HG03066 (cell line): ENCODE data around the gene TIMM29.

Experiments used
- ATAC-seq: cut with Tn5 transposase; IDR thresholded peaks from one replicate; pipeline ENCODE4 v1.9.1; 2021; ENCODE audit warnings: low read depth; ENCODE audit not compliant: unreplicated experiment

TIMM29 gene

GRCh38 chr19:10928563-10929401, at the start of gene TIMM29, which contains the start of gene YIPF2:
Gene TIMM29 (plus strand): TSS chr19:10928811. CDS start chr19:10928823, 12 bp downstream.
Gene YIPF2 (minus strand): TSS chr19:10928639. CDS start chr19:10928410, 229 bp downstream.
- peak; percentile 78 for ATAC-seq

DNA sequence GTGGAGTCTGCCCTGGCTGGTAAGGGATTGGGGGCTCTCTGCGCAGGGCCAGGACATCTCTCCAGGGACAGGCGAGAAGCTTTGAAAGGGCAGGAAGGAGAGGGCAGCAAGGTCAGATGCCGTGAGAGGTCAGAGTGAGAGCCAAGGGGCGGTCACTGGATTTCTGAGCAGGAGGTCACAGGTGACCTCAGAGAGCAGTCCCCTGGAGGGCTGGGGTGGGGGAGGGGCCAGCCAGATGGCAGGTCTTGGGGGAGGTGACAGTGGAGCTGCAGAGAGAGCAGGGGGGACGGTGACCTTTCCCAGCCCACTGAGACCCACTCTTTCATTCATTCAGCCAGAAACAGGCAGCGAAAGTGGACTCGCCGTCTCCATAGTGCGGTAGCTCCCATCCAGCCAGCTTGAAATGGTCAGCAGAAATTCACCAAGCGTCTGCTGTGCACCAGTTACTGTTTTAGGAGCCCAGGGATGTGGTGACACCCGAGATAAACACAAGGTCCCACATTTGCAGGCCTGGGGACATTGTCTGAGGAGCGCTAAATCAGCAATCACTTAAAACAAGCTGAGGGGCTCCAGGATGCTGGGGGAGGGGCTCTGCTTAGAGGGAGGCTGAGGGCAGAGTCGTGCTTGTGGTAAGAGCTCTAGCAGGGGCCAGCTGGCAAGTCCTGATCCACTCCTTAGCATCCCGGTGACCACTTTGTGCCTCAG, 47.1 kb upstream of the TIMM29 start:
- no peak for ATAC-seq

DNA sequence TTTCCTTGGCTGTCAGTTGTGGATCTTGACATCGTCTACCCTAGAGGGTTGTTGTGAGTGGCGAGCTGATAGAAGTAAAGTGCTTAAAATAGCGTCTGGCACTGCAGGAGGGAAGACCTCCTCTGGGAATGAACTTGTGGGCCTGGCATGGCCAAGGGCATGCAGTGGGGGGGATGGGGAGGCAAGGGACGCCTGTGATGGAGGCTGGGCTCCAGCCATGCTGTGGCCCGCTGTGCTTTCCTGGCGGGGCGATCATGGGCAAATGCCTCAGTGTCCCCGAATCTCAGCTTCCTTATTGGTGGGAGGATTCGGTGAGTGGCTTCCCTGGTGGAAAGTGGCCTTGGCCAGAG, 46.5 kb upstream of the TIMM29 start:
- ATAC-seq, result no peak

DNA sequence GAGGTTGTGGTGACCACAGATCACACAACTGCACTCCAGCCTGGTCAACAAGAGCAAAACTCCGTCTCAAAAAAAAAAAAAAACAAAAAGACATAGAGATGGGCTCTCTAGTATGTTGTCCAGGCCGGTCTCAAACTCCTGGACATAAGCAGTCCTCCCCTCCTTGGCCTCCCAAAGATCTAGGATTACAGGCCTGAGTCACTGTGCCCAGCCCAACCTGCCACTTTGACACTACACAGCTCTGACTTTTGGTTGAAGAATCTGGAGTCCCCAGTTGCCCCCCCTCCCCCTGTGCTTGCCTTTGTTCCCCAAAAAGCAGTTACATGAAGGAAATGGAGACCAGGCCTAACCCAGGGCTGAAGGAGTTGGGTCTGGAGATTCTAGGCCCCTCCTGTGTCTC, 44.3 kb upstream of the TIMM29 start:
- ATAC-seq, result no peak

GRCh38 chr19:10885201-10886169, 43.1 kb upstream of the TIMM29 start:
- no peak for ATAC-seq

- ATAC-seq, result no peak
These were observed 40.8 kb upstream of the TIMM29 start for GRCh38 chr19:10887616-10888367.

DNA sequence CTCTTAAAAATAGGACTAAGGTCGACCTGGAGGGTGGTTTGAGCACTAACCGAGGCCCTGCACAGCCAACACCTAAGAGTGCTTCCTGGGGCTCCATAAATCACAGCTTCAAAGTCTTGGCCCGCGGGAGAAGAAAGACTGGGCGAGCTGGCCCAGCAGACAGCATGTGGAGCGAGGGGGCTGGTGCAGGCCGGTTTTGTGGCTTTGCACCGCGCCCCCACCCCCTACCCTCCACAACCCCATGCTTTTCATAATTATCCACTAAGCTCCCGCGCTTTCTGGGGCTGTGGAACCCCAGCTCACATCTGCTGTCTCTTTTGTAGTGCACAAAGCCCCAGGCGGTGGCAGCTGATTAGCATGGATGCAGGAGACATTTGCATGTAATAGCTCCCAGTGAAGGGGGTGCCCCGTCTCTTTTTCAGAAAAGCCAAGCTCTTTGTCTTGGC, 40.2 kb upstream of the TIMM29 start:
- ATAC-seq, result no peak

- no peak for ATAC-seq
These were observed 38.7 kb upstream of the TIMM29 start for GRCh38 chr19:10889880-10890279.

DNA sequence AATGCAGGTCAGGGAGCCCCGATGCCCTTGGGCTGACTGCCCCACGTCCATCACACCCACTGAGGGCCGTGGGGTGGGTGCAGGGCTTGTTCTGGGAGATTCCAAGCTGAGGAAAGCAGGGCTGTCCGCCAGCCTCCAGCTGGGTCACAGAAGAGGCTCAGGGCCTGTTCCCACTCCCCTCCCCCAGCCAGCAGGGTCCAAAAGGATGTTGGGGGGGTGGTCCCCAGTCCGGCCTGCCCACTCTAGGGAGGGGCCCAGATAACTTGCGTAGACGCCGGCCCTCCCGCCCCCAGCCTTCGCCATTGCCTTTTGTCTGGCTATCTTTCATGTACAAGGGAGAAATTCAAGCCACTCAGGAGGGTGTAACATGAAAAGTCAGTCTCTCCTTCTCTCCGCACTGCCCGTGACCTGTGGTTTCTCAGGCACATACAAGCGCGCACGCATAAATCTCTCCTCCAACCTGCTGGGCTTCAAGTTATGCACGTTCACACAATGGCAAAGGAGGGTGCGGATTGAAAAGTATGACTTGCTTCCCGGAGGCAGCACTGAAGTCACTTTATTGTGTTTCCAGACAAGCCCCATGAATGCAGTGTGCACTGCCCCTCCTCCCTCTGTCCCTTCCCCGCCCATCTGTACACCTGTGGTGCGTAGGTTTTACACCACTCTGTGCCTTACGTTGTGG, 37.1 kb upstream of the TIMM29 start:
- ATAC-seq, result no peak

DNA sequence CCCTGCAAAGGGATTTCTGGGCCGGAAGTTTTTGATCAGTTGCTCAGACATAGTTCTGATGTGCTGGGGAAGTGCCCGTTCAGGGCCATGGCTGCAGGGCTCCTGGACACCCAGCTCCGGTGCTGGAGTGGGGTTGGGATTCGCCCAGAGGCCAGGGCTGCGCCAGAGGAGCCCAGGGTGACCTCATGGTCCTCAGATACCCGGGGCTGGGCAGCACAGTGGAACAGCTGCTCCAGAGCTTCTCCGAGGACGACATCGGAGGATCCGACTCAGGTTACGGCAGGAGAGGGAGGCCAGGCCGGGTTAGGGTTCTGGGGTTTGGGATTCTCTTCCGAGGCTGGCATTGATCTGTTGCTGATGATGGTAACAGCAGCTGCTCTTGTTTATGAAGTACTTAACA, 36.4 kb upstream of the TIMM29 start:
- ATAC-seq, result no peak

GRCh38 chr19:10894911-10895213, 33.7 kb upstream of the TIMM29 start:
- ATAC-seq, result no peak

DNA sequence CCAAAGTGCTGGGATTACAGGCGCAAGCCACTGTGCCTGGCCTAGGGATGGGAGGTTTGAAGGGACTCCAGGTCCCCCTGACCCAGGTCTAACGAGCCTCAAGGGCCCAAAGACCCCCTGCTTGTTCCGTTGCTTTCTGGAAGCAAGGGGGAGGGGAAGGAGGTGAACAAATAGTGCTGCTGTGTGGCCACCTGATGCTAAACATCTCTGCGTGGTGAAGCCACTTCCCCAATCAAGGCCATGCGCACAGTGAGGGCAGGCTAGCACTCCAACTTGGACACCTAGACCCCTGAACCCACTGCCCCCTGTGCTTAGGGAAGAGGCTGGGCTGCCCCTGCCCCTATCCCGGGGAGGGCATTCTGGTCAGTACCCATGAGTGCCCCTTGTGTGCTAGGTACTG, 33.2 kb upstream of the TIMM29 start:
- no peak for ATAC-seq

DNA sequence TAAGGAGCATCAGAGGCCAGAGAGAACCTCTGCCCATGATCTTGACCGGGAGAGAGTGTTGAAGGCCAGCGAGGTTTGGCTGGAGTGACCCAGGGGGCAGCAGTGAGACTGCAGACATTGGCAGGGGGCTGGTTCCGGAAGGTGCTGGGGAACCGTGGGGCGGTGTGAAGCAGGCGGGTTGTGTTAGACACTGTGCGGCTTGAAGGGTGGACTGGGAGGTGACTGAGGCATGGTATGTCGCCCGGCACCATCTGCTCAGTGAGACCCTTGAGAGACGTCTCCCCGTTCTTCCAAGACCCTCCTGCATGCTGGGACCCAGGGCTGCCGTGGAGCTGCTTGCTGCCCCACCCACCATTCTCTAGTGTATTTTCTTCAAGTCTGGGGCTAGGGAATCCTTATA, 32.7 kb upstream of the TIMM29 start:
- no peak for ATAC-seq

- ATAC-seq, result no peak
These were observed 31.6 kb upstream of the TIMM29 start for GRCh38 chr19:10896851-10897526.

GRCh38 chr19:10898633-10899032, 30.0 kb upstream of the TIMM29 start:
- no peak for ATAC-seq

DNA sequence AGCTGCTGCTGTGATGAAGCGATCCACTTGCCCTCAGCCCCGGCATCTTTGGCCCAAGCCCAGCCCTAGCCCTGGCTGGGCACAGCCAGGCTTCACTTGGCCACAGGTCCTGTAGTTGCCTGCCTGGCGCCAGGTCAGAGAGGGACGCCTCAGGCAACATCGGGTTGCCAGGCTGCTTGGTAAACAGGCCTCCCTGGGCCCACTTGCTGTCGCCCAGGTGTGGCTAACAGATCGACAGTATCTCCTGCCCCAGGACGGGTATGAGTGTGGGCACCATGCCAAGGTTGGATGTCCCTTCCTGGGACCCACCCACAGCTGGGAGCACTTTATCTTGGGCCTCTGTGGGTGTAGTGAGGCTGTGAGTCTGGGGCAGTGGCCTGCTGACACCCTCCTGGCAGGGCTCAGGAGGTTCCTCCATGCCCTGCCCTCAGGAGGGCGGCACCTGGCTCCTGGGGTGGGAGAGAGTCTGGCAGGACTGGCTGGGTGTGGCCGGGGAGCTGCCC, 29.4 kb upstream of the TIMM29 start:
- no peak for ATAC-seq

- no peak for ATAC-seq
These were observed 20.7 kb upstream of the TIMM29 start for GRCh38 chr19:10907925-10908324.

- no peak for ATAC-seq
These were observed 20.1 kb upstream of the TIMM29 start for GRCh38 chr19:10908380-10908960.
